Cerebellar nuclear complex (tissue), 1 donor: Measurements from ENCODE around the gene NPR3.

Experiments
- DNase-seq, 2 experiments: peaks; one replicate each; lab custom pipeline; 2025; lab: John Stamatoyannopoulos, UW

Gene NPR3

GRCh38 chr5:32710550-32711361 is at the start of gene NPR3:
Gene NPR3 (plus strand): TSS chr5:32711321. CDS start chr5:32711777, 456 bp downstream.
- no peak for DNase-seq

- no peak for DNase-seq
Measured at GRCh38 chr5:32664523-32664922, 46.6 kb upstream of the NPR3 start.

- DNase-seq: no peak
Measured at GRCh38 chr5:32668552-32668951, 42.6 kb upstream of the NPR3 start.

- no peak for DNase-seq
Measured at GRCh38 chr5:32673272-32673671, 37.8 kb upstream of the NPR3 start.

GRCh38 chr5:32677023-32677422 is 34.1 kb upstream of the NPR3 start:
- no peak for DNase-seq

- no peak for DNase-seq
Measured at GRCh38 chr5:32678472-32678871, 32.6 kb upstream of the NPR3 start.

- DNase-seq: no peak
Measured at GRCh38 chr5:32679218-32679617, 31.9 kb upstream of the NPR3 start.

- DNase-seq: no peak
Measured at GRCh38 chr5:32680183-32680582, 30.9 kb upstream of the NPR3 start.

- no peak for DNase-seq
Measured at GRCh38 chr5:32683125-32683524, 28.0 kb upstream of the NPR3 start.

- DNase-seq: no peak
Measured at GRCh38 chr5:32684260-32684659, 26.9 kb upstream of the NPR3 start.

- no peak for DNase-seq
Measured at GRCh38 chr5:32686799-32687498, 24.2 kb upstream of the NPR3 start.

GRCh38 chr5:32687499-32687831 is 23.7 kb upstream of the NPR3 start:
- DNase-seq: no peak

- no peak for DNase-seq
Measured at GRCh38 chr5:32690153-32690552, 21.0 kb upstream of the NPR3 start.

GRCh38 chr5:32690666-32691065 is 20.5 kb upstream of the NPR3 start:
- no peak for DNase-seq

- no peak for DNase-seq
Measured at GRCh38 chr5:32692036-32692746, 18.9 kb upstream of the NPR3 start.

- DNase-seq: no peak
Measured at GRCh38 chr5:32703957-32704356, 7.2 kb upstream of the NPR3 start.

GRCh38 chr5:32707418-32707997 is 3.6 kb upstream of the NPR3 start:
- DNase-seq: no peak

GRCh38 chr5:32708949-32709348 is 2.2 kb upstream of the NPR3 start:
- no peak for DNase-seq

- DNase-seq: no peak
Measured at GRCh38 chr5:32709750-32710549, 1.2 kb upstream of the NPR3 start.

- DNase-seq: no peak
Measured at GRCh38 chr5:32711362-32711680, 200 bp downstream of the NPR3 start.

- no peak for DNase-seq
Measured at GRCh38 chr5:32711681-32712480, 760 bp downstream of the NPR3 start.
